NCI-H128 (cell line): ENCODE results near the gene SLC8A2.
"Not testable (repeated sequence)": the region's sequence is repeated elsewhere in the genome, so short reads cannot be mapped to it uniquely, and the experiment has no call there.

Source experiments
- DNase-seq: peaks from one replicate; lab custom pipeline; 2025; ENCODE audit not compliant: unreplicated experiment; lab: John Stamatoyannopoulos, UW

Gene SLC8A2

DNA sequence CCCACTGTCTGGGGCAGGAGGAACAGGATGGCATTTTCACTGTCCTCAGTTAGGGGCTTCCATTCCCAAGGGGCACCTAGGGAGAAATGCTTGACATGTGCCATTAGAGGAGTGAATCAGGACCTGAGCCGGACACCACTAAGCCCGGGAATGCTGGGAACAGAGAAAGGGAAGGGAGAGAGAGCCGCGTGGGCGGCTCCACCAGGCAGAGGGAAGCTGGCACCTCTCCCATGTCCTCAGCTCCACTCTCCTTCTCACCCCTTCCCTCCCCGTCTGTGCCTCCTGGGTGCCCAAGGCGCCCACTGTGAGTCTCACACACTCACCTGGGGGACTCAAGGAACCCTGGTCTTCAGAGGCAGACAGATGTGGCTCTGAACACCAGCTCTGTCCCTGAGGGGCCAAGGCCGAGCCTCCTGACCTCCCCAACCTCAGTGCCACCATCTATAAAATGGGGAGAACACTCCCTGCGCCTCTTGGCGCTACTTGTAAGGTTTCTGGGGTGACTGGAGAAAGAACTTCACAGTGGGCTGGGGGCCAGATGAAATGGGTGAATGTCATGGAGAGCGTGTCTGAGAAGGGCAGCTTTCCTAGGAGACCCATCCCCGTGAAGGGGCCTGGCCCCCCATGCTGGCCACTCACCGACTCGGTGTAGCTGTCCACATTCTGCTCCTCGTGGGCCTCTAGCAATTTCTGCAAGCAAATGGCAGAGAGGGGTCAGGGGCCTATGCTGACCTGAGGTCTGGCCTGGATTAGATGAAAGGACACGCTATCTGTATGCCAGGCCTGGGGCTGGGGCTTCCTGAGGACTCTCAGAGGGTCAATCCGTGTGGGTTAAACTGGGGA, 17.6 kb upstream of the SLC8A2 start:
- DNase-seq: no peak

DNA sequence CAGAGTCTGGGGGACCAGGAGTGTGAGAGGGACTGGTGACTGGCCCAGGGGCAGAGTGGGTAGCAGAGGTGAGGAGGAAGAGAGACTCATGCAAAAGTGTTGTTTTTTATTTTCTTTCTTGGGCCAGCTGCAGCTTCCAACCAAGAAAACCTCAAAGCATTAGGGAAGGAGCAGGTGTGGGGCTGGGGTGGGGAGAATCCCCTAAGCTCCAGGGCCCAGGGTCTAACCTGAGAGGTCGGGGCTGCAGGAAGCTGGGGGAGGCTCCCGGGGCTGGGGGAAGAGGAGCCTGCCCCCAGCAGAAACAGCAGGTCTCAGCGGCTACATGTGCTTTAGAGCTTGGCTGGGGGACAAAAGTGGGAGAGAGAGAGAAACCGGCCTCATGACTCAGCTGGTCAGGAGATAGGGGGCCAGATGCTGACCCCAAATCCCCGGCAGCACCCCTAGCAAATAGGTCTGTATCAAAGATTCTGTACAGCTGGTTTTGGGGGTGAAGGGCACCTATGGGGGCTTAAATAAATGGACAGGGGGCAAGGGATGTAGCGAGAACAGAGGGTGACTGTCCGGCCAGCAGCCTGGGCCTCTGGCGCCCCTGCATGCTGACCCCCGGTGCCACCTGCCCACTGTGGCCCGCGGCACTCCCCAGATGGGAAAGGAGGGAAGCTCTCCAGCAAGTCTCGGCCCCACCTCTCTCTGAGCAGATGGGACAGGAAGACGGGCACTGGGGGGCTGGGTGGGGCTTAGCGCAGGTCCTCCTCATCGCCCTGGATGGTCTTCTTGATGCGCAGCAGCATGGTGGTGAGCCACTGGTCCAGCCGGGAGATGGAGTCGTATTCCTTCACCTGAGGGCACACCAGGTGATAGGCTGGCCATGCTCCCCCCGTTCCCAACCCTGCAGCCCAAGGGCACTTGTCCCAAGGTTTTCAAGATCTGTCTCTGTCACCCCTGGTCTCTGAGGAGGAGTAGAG, 16.1 kb upstream of the SLC8A2 start:
- DNase-seq: no peak

- no peak for DNase-seq
Measured at GRCh38 chr19:47486900-47487299, 15.2 kb upstream of the SLC8A2 start.

DNA sequence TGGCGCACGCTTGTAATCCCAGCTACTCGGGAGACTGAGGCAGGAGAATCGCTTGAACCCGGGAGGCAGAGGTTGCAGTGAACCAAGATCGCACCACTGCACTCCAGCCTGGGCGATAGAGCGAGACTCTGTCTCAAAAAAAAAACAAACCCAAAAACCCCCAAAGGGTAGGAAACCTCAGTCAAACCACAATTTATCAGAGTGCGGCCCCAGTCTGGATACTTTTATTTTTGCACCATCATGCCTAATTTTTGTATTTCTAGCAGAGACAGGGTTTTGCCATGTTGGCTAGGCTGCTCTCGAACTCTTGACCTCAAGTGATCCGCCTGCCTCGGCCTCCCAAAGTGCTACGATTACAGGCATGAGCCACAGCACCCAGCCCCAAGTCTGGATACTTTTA, 14.5 kb upstream of the SLC8A2 start:
- not testable (repeated sequence) for DNase-seq

DNA sequence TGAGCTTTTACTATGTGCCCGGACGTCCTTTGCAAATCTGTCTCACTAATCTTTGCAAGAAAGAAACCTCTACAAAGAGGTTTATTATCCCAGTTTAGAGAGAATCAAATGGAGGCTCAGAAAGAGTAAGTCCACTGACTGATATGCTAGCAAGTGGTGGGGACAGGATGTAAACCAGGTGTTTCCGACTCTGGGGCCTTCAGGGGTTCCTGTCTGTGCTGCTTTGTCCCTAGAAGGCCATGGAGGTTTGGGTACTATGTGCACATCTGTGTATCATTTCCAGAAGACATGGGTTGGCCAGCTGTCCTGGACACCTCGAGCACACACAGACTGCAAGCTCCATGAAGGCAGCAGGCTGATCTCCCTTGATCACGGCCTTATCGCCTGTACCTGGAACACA, 13.5 kb upstream of the SLC8A2 start:
- no peak for DNase-seq

- DNase-seq: peak; percentile 76
Measured at GRCh38 chr19:47483800-47484690, 12.4 kb upstream of the SLC8A2 start, which contains the start of gene KPTN. Gene KPTN (minus strand): TSS chr19:47484219. CDS start chr19:47484160, 59 bp downstream.

DNA sequence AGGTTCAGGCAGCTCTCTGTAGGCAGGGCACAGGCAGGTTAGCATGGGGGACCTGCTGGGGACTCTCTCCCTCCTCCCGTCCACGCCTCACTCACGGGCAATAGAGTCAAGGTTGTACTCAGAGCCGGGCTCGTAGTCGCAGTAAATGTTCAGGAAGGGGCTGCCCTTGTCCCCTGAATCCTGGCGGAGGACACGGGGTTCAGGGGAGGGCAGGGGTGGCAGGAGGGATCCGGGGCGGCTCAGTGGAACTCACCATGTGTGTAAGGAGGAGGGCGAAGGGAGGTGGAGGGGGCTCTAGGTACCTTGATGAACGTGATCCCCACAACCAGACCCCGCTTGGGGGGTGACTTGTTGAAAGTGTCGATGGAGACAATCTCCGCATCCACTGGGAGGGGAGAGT, 11.5 kb upstream of the SLC8A2 start:
- no peak for DNase-seq

DNA sequence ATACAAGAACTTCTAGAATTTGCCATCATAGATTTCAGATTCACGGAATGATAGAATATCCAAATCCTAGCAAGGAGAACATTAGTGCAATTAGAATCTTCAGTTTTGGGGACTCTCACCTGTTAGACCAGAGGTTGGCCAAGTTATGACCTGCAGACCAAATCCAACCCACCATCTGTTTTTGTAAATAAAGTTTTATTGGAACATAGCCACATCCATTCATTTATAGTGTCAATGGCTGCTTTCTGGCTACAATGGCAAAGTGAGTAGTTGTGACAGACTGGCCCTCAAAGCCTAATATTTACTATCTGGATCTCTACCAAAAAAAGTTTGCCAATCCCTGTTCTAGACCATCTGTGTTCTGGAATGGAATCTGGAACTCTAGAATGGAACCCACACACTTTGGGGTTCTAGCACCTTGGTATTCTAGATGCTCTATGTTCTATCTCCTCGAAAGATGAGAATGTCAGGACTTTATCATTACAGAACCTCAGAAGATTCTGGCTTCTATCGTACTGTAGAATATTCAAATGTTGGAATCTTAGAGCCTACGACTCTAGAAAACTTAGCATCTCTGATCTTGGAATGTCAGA, 9.9 kb upstream of the SLC8A2 start:
- DNase-seq: no peak

DNA sequence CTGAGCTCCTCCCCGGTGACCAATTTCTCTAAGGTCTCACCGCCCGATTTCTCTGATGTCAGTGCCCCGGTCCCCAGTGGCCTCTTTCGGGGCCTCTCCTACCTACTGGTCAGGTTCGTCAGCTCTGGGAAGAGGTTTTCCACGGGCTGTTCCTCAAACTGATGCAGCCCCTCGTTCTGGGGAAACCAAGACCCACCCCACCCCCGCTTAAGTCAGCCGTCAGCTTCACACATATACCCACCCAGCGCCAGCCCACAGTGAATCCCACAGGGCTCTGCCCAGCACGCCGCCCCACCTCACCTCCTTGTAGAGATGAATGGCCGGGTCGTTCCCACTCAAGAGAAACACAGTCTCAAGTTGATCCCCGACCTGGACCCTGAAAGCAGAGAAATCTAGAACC, 9.0 kb upstream of the SLC8A2 start:
- DNase-seq: no peak

- DNase-seq: no peak
Measured at GRCh38 chr19:47479701-47480503, 8.2 kb upstream of the SLC8A2 start.

- DNase-seq: no peak
Measured at GRCh38 chr19:47476438-47476972, 4.8 kb upstream of the SLC8A2 start.

DNA sequence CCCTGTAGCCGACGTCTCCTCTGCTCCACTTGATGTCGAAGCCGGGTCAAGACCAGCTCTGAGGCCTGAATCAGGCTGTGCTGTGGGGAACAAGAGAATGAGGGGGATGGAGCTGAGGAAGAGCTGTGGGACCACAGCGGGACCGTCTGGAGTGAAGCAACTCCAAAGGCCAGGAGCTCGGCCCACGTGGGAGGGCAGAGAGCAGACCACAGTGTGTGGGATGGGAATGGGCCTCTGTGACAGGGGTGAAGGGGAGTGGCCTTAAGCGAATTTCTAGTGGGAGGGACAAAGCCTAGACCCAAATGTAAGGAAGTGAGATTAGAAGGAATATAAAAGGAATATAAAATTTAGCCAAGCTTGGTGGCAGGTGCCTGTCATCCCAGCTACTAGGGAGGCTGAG, 3.8 kb upstream of the SLC8A2 start:
- DNase-seq: no peak

- no peak for DNase-seq
Measured at GRCh38 chr19:47473336-47473735, 1.6 kb upstream of the SLC8A2 start.

DNA sequence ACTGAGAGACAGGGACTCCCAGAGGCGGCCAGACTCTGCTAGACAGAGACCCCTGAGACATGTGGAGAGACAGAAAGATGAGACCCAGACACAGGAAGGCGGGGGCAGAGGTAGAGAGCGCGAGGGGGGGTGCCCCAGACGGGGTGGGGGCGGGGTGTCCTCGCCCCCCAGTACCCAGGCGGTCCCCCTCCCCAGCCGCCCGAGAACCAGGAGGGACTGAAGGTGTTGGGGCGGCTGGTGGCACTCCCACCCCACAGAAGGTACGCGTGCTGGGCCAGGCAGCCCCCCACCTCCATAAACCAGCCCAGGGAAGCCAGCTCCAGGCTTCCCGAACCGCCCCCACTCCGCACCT, 336 bp downstream of the SLC8A2 start:
- DNase-seq: no peak

DNA sequence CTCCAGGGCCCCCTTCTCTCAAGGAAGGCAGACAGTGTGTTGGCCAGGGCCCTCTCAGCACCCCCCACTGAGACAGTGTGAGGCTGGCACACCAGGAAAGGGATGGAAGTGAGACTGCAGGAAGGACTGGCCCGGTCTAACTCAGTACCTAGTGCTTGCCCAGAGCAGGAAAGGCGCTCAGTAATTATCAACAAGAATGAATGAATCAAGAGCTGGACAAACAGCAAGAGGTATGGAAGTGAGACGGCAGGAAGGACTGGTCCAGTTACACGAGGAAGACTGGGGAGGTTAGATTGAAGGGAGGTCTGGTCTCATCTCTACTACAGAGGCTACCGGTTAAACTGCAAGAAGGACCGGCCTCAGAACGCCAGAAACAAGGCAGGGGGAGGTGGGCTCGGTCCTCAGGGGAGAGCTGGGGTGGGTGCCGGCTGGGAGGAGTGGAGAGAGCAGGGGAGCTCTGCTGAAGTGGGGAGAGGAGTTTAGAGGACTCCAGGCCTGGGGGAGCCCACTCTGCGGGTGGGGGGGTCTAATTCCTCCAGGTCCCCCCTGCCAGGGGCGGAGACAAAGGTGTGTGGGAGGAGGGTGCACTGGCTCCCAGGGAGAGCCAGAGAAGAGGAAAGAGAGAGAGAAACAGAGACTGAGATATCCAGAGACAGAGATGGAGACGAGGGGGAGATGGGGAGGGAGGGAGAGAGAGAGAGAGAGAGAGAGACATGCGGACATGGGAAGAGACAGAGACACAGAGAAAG, 1.1 kb downstream of the SLC8A2 start:
- no peak for DNase-seq

- peak; percentile 14 for DNase-seq
Measured at GRCh38 chr19:47469719-47470118, 2.0 kb downstream of the SLC8A2 start.

- DNase-seq: no peak
Measured at GRCh38 chr19:47469363-47469700, 2.4 kb downstream of the SLC8A2 start.

GRCh38 chr19:47467914-47468313, 3.8 kb downstream of the SLC8A2 start:
- DNase-seq: no peak

GRCh38 chr19:47465957-47466356, 5.7 kb downstream of the SLC8A2 start:
- no peak for DNase-seq
